GM18507 (cell line): ENCODE data around the gene CNKSR1.
"Not testable (repeated sequence)": the region's sequence is repeated elsewhere in the genome, so short reads cannot be mapped to it uniquely, and the experiment has no call there.

Experiments used
- DNase-seq: peaks from one replicate; pipeline ENCODE4 v3.0.0; 2011; ENCODE audit warnings: low read depth; ENCODE audit not compliant: insufficient read length; ENCODE audit errors: extremely low spot score
- FAIRE-seq: peaks from 2 replicates; lab custom pipeline; 2011; peaks lifted over from hg19 to GRCh38; lab: Jason Lieb, UNC

CNKSR1 gene

DNA sequence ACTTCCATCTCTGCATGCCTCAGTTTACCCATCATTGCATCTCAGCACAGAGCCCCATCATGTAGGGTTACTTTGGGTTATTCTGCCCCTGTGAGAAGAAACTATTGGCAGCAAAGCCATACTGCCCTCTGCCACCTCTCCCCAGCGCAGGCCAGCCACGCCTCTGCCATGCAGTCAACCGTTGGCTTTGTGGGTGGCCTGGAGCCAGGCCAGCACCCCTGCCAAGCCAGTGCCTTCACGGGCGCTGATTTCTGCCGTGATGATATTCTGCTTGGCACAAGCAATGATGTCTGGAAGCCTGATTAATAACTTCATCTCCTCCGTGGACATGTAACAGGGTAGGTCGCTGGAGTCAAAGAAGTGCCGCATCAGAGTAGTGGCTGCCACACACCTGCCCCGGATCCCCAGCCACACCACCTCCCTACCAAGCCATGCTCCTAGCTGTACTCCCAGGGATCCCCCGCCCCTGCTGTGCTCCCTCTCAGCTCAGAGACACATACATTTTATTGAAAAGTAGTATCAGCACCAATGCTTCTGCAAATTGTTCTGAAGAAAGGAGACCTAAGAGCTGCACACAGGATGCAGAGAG is 41.7 kb downstream of the CNKSR1 start:
- FAIRE-seq (no peak), DNase-seq (no peak)

DNA sequence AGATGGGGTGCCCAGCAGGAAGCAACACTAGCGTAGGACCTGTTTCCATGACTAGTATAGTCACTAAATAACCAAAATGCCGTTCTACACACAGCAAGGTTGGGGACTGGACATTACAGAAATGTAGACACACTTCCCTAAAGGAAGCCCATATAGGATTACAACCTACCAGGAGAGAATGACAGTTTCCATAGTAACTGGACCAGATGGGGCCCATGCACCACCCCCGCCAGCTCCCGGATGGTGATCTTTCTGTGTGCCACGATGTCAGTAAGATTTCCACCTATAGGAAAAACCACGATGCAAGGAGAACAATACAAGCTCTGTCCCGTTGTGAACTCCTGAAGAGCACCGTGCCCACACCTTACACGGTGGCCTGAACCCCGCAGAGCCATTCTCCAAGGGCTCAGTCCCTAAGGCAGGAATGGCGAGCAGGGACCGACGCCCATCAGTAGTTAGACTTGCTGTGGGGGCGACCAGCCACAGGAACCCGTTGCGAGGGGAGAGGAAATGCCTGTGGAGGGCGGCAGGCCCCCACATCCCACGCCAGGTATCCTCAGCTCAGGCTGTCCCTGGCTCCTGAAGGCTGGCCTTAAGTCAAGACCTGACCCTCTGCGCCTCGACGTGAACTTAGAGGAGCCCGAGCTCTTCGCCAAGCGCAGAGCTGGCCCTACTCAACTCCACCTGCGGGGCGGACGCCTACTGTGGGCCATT is 43.1 kb downstream of the CNKSR1 start:
- DNase-seq (no peak), FAIRE-seq (no peak)

DNA sequence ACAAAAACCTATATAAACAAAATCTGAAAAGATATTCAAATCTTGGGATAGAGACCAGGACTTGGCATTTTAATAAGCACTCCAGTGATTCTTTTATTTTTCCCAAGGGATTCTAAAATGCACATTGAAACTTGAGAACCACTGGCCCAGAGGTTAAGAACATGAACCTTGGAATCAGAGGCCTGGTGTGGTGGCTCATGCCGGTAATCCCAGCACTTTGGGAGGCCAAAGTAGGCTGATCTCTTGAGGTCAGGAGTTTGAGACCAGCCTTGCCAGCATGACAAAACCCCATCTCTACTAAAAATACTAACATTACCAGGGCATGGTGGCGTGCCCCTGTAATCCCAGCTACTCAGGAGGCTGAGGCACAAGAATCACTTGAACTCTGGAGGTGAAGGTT is 43.8 kb downstream of the CNKSR1 start:
- no peak for FAIRE-seq

DNA sequence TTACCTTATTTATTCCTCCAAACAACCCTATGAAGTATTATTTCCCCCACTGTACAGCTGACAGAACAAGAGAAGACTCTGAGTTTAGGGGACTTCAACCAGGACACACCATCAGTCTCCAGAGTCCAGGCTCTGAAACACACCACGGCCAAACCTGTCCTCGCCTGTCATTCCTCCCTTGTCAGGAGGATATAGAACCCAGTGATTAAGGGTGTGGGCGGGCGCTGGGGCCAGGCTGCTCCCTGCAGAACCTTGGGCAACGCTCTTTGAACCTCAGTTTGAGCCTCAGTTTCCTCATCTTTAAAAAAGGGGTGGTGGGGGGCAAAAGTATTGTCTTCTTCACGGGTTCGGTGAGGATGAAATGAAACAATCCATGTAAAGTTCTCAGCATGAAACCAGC is 47.3 kb downstream of the CNKSR1 start:
- no peak for DNase-seq
- no peak for FAIRE-seq

More for the DNA sequence above, 43.8 kb downstream of the CNKSR1 start:
- no peak for DNase-seq

DNA sequence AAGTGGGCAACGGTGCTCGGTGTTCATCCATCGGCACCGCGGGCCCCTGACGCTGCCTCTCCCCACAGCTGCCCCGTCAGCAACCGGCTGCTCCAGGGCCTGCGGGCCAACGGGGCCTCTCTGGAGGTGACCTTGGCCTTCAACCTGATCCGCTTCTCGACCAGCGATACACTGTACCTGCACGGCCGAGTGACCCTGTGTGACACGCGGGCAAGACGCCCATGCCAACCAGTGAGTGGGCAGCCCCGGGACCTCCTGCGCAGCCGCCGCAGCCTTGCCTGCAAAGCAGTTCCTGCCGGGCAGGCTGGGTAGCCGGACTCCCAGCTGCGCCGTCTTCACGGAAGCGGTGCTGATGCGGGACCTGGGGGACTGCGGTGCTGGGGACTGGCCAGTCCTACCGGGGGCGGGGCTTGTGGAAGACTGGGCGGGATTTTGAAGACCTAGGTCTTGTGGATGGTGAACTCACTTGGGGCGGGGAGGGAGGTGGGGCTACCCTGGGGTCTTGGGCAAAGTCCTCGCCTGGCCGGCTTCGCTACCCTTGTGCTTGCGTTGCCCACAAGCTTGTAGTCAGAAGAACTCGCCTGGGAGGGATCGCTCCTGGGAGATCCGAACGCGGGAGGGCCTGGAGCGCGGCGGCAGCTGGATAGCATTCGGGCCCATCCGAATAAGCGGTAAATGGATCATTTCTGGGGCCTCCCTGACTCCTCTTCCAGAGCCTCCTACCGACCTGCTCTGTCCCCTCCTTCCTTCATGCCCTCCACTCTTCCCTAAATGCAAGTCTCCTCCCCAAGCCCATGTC is 47.9 kb downstream of the CNKSR1 start:
- DNase-seq (no peak), FAIRE-seq (no peak)

DNA sequence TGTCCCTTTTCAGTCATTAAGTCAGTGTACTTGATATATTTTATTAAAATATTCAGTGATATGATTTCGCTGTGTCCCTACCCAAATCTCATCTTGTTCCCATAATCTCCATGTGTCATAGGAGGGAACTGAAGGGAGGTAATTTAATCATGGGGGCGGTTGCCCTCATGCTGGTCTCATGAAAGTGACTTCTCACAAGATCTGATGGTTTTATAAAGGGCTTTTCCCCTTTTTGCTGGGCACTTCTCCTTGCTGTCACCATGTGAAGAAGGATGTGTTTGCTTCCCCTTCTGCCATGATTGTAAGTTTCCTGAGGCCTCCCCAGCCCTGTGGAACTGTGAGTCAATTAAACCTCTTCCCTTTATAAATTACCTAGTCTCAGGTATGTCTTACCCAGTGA is 53.4 kb downstream of the CNKSR1 start:
- not testable (repeated sequence) for DNase-seq, FAIRE-seq

DNA sequence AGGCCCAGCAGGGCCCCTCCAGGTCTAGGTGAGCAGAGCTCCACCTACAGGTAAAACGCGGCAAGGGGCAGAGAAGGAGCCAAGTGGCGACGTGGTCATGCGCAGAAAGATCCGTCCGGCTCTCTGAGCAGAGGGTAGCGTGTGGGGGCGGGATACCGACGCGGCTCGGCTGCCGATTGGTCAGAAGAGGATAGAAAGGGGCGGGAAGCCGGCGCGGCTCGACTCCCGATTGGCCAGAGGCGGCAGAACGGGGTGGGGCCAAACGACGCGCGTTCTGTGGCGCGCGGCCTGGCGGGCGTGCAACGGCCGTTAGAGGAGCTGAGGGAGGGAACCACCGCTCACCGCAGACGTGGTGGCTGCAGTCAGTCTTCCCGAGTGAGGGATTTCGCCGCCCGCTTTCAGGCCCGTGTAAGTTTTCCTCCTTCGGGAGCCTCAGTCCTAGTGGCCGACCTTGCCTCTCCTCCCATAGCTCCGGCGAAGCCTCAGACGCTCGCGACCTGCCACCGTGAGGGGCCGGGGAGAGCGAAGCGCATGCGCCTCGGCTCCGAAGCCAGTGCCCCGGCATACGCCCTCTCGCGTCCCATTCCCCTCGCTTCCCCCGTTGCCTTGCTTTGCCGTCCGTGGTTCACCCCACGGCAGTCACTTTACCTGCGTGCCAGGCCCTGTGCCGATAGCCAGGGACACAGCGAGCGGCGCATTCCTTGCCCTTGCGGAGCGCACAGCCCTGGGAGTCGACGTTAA is 56.8 kb downstream of the CNKSR1 start, which contains the start of gene CEP85:
TSS of gene CEP85 (plus strand) at position 298 of the 741 bp plus-strand sequence. CDS start 5,584 bp downstream, outside the sequence.
- DNase-seq (peak; percentile 99), FAIRE-seq (peak; percentile 100)

DNA sequence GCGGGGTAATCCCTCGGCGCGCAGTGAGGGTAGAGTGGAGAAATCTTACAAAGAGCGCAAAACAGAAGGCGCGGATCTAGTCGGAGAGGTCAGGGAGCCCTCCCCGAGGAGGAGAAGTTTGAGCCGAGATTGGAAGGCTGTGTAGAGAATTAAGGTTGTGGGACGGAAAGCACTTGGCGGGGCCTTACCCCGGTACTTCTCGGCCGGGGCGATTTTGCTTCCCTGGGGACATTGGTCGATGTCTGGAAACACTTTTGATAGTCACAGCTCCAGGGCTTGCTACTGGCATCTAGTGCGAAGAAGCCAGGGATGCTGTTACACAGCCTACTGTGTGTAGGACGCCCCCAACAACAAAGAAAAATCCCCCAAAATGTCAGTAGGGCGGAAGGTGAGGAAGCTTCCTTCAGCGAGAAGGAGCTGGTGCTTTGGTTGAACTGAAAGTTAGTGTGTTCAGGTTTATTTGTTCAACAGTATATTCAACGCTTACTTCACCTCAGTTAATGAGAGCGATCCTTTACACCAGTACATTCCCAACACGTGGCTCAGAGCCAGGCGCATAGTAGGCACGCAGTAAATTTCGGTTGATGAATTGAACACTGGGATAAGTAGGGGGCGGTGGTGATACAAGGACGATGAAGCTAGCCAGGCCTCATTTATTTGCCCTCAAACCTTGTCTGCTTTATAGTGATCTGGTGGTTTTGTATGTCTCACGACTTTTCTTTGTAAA is 57.5 kb downstream of the CNKSR1 start:
- DNase-seq (no peak), FAIRE-seq (peak; percentile 73)

DNA sequence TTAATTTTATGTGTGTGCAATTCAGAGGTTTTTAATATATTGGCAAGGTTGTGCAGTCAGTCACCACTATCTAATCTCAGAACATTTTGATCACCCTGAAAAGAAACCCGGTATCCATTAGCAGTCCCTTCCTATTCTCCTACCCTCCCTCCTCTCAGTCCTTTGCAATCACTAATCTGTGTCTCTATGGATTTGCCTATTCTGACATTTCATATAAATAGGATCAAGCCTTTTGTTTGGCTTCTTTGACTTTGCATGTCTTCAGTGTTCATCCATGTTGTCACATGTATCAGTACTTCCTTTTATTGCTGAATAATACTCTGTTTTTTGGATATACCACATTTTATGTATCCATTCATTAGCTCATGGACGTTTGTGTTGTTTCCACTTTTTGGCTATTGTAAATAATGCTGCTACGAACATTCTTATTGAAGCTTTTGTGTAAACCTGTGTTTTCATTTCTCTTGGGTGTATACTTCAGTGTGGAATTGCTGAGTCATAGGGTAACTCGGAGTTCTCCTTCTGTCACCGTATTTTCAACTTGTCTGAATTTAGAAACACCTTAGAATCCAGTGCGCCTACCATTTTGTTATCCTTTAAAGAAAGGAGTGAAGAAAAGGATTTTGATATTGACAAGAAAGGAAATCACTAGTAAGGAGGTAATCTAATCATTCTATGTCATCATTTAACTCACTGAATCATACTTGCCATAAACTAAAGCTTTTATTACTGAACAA is 60.1 kb downstream of the CNKSR1 start:
- FAIRE-seq (peak; percentile 21), DNase-seq (no peak)
